Measurements from ENCODE around the gene GJD2. TPM values are rescaled to one million over a fixed set of nuclear protein-coding genes. Genes with fewer than 3 reads are reported as not detected.
A peak's percentile ranks its signal among the peaks of the same experiment; 100 is the strongest.

The GJD2 gene
- total and polyA plus RNA-seq, 4 donors: not detected

DNA sequence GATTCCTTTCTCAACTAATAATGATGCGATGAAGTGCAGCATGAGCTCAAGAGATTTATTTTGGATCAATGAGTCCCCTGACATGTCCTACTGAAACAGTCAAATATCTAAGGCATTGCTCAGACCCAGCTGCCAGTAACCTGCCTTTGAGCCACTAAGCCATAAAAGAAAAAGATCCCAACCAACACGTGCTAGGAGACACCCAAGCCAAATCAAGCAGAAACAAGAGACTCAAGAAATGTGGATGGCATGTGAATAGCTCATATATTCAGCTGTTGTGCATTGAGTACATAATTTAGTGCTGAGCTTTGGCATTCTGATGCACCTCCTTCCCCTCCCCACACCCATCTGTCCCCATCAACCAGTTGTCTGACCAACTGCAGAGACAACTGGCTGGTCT, 29.2 kb downstream of the GJD2 start:
- H3K27ac ChIP-seq (ENCODE audit: low read depth in 1 of 2, low read length in 2 of 2): no peak overlapping the region
- H3K4me3 ChIP-seq (ENCODE audit: low read depth in 1 of 3, low read length in 3 of 3): no peak overlapping the region
- peaks cover 0 to 22% (median 22%) of the 10 kb centered on the region in 4 donors for H3K4me1 ChIP-seq (ENCODE audit: control insufficient read depth in 4 of 4, insufficient read depth in 4 of 4, low read length in 3 of 4)
- peaks cover 0 to 2% (median 0%) of the 10 kb centered on the region in 4 donors for H3K27me3 ChIP-seq (ENCODE audit: control insufficient read depth in 4 of 4, insufficient read depth in 4 of 4, low read length in 3 of 4)
- DNase-seq (ENCODE audit: low spot score): no peak
- no peaks in the 10 kb centered on the region for H3K9me3 ChIP-seq (ENCODE audit: control insufficient read depth in 4 of 4, low read length in 3 of 4)
- no peak overlapping the region for H3K9ac ChIP-seq (ENCODE audit: low read depth in 1 of 2, low read length in 2 of 2)
- WGBS: 84% methylated on average over 2 of the region's 2 CpGs
- TF ChIP-seq FOXA2 (IDR thresholded peaks at IDR 0.05): no peak
- TF ChIP-seq JUND (IDR thresholded peaks at IDR 0.05): no peak
- TF ChIP-seq, protein P1, sequence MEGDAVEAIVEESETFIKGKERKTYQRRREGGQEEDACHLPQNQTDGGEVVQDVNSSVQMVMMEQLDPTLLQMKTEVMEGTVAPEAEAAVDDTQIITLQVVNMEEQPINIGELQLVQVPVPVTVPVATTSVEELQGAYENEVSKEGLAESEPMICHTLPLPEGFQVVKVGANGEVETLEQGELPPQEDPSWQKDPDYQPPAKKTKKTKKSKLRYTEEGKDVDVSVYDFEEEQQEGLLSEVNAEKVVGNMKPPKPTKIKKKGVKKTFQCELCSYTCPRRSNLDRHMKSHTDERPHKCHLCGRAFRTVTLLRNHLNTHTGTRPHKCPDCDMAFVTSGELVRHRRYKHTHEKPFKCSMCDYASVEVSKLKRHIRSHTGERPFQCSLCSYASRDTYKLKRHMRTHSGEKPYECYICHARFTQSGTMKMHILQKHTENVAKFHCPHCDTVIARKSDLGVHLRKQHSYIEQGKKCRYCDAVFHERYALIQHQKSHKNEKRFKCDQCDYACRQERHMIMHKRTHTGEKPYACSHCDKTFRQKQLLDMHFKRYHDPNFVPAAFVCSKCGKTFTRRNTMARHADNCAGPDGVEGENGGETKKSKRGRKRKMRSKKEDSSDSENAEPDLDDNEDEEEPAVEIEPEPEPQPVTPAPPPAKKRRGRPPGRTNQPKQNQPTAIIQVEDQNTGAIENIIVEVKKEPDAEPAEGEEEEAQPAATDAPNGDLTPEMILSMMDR (IDR thresholded peaks at IDR 0.05; ENCODE audit: low read depth, low read length, missing input control): no peak
- TF ChIP-seq, protein P2, sequence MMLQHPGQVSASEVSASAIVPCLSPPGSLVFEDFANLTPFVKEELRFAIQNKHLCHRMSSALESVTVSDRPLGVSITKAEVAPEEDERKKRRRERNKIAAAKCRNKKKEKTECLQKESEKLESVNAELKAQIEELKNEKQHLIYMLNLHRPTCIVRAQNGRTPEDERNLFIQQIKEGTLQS (IDR thresholded peaks at IDR 0.05): no peak
- H3K36me3 ChIP-seq (ENCODE audit: control insufficient read depth in 4 of 4, insufficient read depth in 3 of 4, low read depth in 1 of 4, low read length in 3 of 4): no peaks in the 10 kb centered on the region

DNA sequence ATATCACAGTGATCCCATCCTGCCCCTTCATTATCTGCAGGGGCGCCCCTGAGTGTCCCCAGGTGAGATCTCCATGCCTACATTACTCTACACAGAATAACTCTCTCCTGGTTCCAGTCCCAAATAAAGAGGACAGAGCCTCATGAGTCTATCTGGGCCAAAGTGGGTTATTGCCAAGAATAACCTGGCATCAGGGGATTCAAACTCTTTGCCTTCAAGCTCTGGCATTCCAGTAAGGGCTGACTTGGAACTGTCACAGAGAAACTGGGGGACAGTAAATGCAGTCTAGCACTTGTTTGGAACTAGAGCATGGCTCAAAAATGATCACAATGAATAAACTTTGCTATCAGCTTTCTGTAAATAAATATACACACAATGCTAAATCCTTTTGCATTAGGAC, 30.3 kb downstream of the GJD2 start:
- WGBS: 85% methylated on average over 1 of the region's 1 CpG
- no peaks in the 10 kb centered on the region for H3K9me3 ChIP-seq (ENCODE audit: control insufficient read depth in 4 of 4, low read length in 3 of 4)

DNA sequence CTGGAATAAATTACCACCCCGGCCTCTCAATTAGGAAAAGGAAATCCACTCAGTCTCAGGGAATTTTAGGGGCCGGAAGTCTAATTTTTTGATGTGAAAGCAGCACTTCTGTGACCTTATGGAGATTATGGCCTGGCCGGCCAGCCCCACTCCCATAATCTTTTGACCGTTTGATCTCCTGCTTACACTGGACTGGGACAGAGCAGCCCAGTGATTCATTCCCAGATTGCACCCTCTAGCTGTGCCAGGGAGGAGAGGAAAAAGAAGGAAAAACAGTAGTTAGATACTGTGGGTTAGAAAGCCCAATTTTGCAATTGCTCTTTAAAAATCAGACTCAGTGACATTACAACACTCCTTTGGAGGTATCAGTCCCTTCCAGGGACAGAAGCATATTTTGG, 32.4 kb downstream of the GJD2 start:
- H3K4me3 ChIP-seq (ENCODE audit: low read depth in 1 of 3, low read length in 3 of 3): peak overlapping the region in 1 of 3 donors; percentile 22
- H3K27me3 ChIP-seq (ENCODE audit: control insufficient read depth in 4 of 4, insufficient read depth in 4 of 4, low read length in 3 of 4): no peaks in the 10 kb centered on the region
- peak overlapping the region in 1 of 2 donors; percentile 69 for H3K27ac ChIP-seq (ENCODE audit: low read depth in 1 of 2, low read length in 2 of 2)
- TF ChIP-seq RXRA (IDR thresholded peaks at IDR 0.05): peak; percentile 60 to 65
- peak; percentile 25 to 65 for TF ChIP-seq RAD21 (IDR thresholded peaks at IDR 0.05)
- no peak for TF ChIP-seq YY1 (IDR thresholded peaks at IDR 0.05)
- TF ChIP-seq HNF4A (conservative IDR thresholded peaks at IDR 0.05): peak; percentile 45 to 50
- TF ChIP-seq NR2F2 (IDR thresholded peaks at IDR 0.05): peak; percentile 70
- TF ChIP-seq JUND (IDR thresholded peaks at IDR 0.05): peak in 1 of 2 donors; percentile 35
- TF ChIP-seq SP1 (IDR thresholded peaks at IDR 0.05): peak; percentile 58
- no peak for TF ChIP-seq FOXA1 (IDR thresholded peaks at IDR 0.05)
- 17% methylated on average over 4 of the region's 4 CpGs for WGBS
- no peak for DNase-seq (ENCODE audit: low spot score)
- H3K4me1 ChIP-seq (ENCODE audit: control insufficient read depth in 4 of 4, insufficient read depth in 4 of 4, low read length in 3 of 4): peaks cover 6 to 48% (median 41%) of the 10 kb centered on the region in 4 donors
- no peak overlapping the region for H3K9ac ChIP-seq (ENCODE audit: low read depth in 1 of 2, low read length in 2 of 2)
- H3K36me3 ChIP-seq (ENCODE audit: control insufficient read depth in 4 of 4, insufficient read depth in 3 of 4, low read depth in 1 of 4, low read length in 3 of 4): no peaks in the 10 kb centered on the region
- no peaks in the 10 kb centered on the region for H3K9me3 ChIP-seq (ENCODE audit: control insufficient read depth in 4 of 4, low read length in 3 of 4)

More for the DNA sequence above, 30.3 kb downstream of the GJD2 start:
- H3K27me3 ChIP-seq (ENCODE audit: control insufficient read depth in 4 of 4, insufficient read depth in 4 of 4, low read length in 3 of 4): peaks cover 0 to 2% (median 0%) of the 10 kb centered on the region in 4 donors
- H3K4me1 ChIP-seq (ENCODE audit: control insufficient read depth in 4 of 4, insufficient read depth in 4 of 4, low read length in 3 of 4): peaks cover 6 to 33% (median 31%) of the 10 kb centered on the region in 4 donors
- H3K36me3 ChIP-seq (ENCODE audit: control insufficient read depth in 4 of 4, insufficient read depth in 3 of 4, low read depth in 1 of 4, low read length in 3 of 4): no peaks in the 10 kb centered on the region
- no peak overlapping the region for H3K27ac ChIP-seq (ENCODE audit: low read depth in 1 of 2, low read length in 2 of 2)
- no peak for DNase-seq (ENCODE audit: low spot score)
- no peak overlapping the region for H3K9ac ChIP-seq (ENCODE audit: low read depth in 1 of 2, low read length in 2 of 2)
- H3K4me3 ChIP-seq (ENCODE audit: low read depth in 1 of 3, low read length in 3 of 3): no peak overlapping the region
- no peak for TF ChIP-seq EGR1 (IDR thresholded peaks at IDR 0.05; ENCODE audit: low read depth in 2 of 2)
- no peak for TF ChIP-seq JUND (IDR thresholded peaks at IDR 0.05)
- TF ChIP-seq NR2F2 (IDR thresholded peaks at IDR 0.05): no peak
- TF ChIP-seq, protein P2 (IDR thresholded peaks at IDR 0.05): no peak
- TF ChIP-seq YY1 (IDR thresholded peaks at IDR 0.05): no peak
- TF ChIP-seq MAX (IDR thresholded peaks at IDR 0.05): no peak
- no peak for TF ChIP-seq HNF4G (IDR thresholded peaks at IDR 0.05)
- TF ChIP-seq FOXA2 (IDR thresholded peaks at IDR 0.05): no peak
- TF ChIP-seq GABPA (IDR thresholded peaks at IDR 0.05 in 1 of 2, conservative IDR thresholded peaks at IDR 0.05 in 1 of 2): no peak
